HG03442 (cell line): Measurements from ENCODE around the gene DSE.
A peak's percentile ranks its signal among the peaks of the same experiment; 100 is the strongest.
"Not testable (repeated sequence)": the region's sequence is repeated elsewhere in the genome, so short reads cannot be mapped to it uniquely, and the experiment has no call there.

ENCODE experiments used
- ATAC-seq: cut with Tn5 transposase; IDR thresholded peaks from one replicate; pipeline ENCODE4 v1.9.1; 2021; ENCODE audit warnings: mild to moderate bottlenecking, moderate library complexity; ENCODE audit not compliant: unreplicated experiment

DSE gene

GRCh38 chr6:116370760-116371119 lies at the start of gene DSE:
Gene DSE, plus strand, starts transcription at chr6:116370947. Its CDS starts 28,304 bp downstream, at chr6:116399251.
- ATAC-seq: peak; percentile 73

GRCh38 chr6:116321933-116322332 lies 48.8 kb upstream of the DSE start:
- ATAC-seq: not testable (repeated sequence)

DNA sequence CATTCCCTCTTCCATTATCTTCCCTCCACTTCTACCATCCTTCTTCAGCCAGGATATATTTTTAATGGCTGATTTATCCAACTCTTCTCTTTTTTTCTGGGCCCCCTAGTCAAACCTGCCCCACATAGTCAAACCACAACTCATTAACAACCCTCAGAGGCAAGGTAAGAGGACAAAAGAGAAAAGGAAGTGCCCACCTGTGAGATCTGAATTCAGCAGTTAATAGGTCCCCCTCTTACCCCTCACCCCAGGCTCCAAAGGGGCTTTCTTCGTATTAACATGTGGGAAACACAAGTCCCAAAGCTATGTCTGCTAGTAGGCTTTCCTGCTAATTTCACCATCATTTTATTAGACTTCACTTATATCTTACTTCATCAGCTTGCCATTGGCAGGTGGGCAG lies 46.9 kb upstream of the DSE start:
- ATAC-seq: no peak

DNA sequence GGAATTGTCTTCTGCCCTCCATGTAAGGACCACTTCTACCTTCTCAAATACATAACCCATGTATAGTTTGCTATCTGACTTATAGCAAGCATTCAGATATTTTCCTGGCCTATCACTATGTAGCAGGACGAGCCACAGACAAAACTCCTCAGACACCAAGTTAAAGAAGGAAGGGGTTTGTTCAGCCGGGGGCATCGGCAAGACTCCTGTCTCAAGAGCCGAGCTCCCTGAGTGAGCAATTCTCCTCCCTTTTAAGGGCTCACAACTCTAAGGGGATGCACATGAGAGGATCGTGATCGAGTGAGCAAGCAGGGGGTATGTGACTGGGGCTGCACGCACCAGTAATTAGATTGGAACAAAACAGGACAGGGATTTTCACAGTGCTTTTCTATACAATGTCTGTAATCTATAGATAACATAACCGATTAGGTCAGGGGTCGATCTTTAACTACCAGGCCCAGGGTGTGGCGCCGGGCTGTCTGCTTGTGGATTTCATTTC lies 45.1 kb upstream of the DSE start:
- not testable (repeated sequence) for ATAC-seq

DNA sequence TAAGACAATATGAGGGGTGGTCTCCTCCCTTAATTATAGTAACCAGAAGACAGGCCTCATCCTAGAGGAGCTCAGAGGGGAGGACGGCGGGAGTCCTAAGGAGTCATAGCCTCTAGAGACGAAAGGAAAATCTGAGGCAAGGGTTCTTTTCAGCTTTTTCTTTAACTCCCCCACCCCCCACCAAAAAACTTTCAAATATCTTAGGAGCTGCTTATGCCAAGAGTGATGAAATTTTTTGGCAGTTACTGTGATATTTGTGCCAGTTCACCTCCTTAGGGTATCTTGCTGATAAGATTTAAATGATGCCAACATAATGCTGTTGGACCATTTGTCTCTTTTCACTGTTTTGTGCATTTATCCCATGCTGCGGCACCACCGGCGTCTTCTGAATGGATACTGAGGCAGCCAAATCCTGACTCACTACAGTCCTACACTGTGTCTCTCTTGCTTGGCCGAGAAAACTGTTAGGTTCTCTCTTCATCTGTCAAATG lies 44.5 kb upstream of the DSE start:
- no peak for ATAC-seq

DNA sequence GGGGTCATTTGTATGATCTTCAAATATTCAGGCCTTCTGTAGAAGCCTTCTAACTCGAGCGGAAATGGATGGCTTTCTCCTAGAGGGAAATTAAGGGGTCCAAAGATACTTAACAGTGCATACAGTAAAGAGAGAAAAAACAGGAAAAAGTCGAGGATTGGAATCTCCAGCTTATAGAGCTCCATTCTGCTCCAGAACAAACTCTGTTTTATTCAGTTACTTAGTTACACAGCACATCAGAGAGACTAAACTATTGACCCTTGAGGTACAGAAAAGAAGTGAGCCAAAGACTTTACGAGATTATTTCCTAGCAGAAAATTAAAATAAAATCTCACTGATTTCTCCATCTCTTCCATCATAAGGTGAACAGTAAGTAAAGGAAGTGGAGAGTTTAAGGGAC lies 43.8 kb upstream of the DSE start:
- ATAC-seq: no peak

DNA sequence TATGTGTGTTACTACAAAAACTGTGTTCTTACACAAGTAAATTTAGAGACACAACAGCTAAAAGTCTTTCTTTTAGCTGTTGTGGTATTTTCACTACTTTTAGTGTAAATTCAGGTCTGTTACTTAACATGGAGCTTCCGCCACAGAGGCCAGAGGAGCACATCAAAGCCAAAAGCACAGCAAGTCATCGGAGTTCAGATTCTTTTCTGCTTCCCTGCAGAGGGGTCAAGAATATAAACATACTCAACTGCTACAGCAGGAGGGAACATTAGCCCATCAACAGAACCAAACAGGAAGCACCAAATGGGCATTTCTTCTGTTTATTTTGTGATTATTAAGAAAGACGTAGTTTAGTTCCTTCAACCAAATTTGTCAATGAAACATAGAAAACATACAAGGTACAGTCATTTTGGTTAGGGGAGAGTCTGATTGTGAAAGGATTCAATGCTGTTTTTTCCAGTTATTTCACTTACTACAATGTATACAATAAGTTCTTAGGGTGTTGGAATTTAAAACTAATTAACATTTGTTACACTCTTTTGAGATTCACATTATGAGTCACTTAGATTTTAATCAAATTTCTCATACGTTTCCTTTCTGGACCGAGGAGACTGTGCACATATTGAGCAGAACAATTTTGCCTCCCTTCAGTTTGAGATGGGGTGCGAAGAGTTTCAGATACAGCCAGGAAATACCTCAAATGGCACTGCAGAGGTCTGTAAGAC lies 42.8 kb upstream of the DSE start:
- ATAC-seq: no peak

DNA sequence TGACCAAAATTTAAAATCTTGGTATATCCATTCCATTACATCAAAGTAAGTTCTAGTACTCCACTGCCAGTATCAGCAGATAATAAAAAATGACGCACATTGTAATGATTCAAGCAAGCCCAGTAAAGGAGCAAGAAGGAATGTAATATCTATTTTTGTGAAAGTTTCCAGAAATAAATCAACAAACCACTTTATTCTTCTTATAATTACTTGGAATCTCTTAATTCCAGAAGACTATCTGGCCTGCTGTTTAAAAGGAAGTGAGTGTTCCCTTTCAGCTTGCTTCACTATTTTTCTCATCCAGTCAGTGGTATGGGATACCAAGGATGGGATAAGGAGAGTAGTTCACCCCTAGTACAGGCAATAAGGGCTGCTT lies 42.2 kb upstream of the DSE start:
- ATAC-seq: no peak

GRCh38 chr6:116329156-116329555 lies 41.6 kb upstream of the DSE start:
- no peak for ATAC-seq

GRCh38 chr6:116330511-116330910 lies 40.2 kb upstream of the DSE start:
- no peak for ATAC-seq

DNA sequence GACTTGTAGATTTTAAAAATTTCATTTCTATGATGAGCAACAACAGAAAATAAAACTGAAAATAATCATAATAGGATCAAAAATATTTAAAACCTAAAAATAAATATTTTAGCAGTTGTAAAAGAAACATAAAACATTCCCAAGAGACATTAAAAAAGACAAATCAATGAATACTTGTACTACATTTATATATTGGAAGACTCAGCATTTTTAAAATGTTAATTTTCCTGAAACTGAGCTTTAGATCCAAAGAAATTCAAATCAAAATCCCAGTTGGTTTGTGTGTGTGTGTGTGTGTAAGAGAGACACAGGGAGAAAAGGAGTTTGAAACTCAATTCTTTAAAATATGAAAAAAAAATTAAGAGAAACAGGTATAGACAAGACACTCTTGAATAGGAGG lies 38.7 kb upstream of the DSE start:
- ATAC-seq: no peak

GRCh38 chr6:116334638-116335409 lies 35.9 kb upstream of the DSE start:
- not testable (repeated sequence) for ATAC-seq

GRCh38 chr6:116335612-116336215 lies 35.0 kb upstream of the DSE start:
- no peak for ATAC-seq

GRCh38 chr6:116338943-116339342 lies 31.8 kb upstream of the DSE start:
- ATAC-seq: no peak

- ATAC-seq: not testable (repeated sequence)
These were observed 30.1 kb upstream of the DSE start for GRCh38 chr6:116340625-116341024.

GRCh38 chr6:116349216-116349615 lies 21.5 kb upstream of the DSE start:
- no peak for ATAC-seq

- ATAC-seq: no peak
These were observed 19.6 kb upstream of the DSE start for GRCh38 chr6:116351101-116351500.

DNA sequence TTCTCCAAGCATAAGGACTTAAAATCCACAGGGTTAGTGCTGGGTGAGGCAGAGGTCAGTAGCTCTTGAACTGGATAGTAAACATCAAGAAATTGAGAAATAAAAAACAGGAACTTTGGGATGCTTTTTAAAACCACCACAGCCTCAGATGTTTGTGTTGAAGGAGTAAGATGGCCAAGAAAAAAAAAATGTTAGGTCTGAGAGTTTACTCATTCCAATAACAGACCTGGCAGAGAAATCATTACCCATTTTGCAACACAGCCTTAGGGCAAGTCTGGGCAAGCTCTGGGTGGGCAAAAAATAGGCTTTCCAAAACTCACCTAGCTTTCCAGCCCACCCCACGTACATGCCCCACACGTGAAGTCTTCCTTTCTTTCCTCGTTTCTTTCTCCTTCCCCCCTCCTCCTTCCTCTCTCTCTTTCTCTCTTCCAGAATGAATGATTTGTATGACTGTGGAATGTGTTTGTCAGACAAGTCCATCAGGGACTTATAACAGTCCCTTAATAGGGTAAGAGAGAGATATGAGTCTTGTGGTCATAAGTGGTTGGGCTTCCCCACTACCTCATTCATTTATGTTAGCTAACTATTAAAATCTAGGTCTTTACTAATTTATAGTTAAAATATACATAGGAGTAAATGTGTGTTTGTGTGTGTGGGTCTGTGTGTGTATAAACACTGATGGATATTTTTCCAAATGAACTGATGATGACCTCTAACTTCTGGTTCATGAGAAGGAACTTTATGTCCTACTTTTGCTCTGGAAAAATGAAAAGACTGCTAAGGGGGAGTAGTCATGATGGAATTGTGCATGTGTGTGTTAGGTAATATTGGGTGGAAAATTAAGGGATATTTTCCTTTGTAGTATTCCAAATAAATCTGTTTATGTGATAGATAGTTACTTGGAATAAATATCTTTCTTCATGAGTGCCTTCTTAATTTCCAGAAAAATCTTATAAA lies 18.0 kb upstream of the DSE start:
- peak; percentile 74 for ATAC-seq

GRCh38 chr6:116354236-116354635 lies 16.5 kb upstream of the DSE start:
- ATAC-seq: no peak

DNA sequence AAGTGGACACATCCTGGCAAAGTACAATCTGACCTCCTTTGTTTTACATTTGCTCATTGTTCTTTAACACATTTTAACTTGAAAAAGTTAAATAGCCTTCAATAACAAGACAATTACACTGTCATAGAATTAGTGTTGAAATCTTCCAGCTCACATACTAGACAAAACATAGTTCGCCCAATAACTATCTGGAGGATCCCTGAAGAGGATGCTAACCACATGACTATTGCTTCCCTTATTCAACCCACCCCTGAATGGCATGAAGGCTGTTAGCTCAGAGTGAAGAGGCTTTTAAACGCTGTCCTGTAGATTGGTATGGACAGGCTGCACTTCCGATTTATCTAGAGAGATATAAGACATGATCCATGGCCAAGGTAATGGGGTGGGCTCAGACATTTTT lies 15.0 kb upstream of the DSE start:
- ATAC-seq: no peak

GRCh38 chr6:116359131-116359530 lies 11.6 kb upstream of the DSE start:
- no peak for ATAC-seq
